ENCODE measurements around the gene OS9. TPM values are rescaled to one million over a fixed set of nuclear protein-coding genes. Genes with fewer than 3 reads are reported as not detected.

Gene OS9
- total RNA-seq, 1 donor from 2014 or later: 284 TPM

GRCh38 chr12:57762463-57762862, 68.5 kb downstream of the OS9 start:
- Mint-ChIP-seq H3K4me1 (ENCODE audit: low read depth) (peaks cover 26% of the 10 kb centered on the region), H3K4me3 (ENCODE audit: unreplicated experiment) (no peak overlapping the region), H3K27ac (ENCODE audit: unreplicated experiment) (no peak overlapping the region), H3K36me3 (ENCODE audit: low read depth) (peaks cover 11% of the 10 kb centered on the region), H3K27me3 (ENCODE audit: low read depth) (peaks cover 34% of the 10 kb centered on the region), H3K9me3 (ENCODE audit: low read depth) (no peaks in the 10 kb centered on the region)
- DNase-seq (ENCODE audit: low spot score): no peak
- no peak for TF ChIP-seq CTCF (IDR thresholded peaks at IDR 0.05)

- peaks cover 12% of the 10 kb centered on the region for H3K36me3 Mint-ChIP-seq (ENCODE audit: low read depth)
- no peak overlapping the region for H3K27ac Mint-ChIP-seq (ENCODE audit: unreplicated experiment)
- no peak for DNase-seq (ENCODE audit: low spot score)
- no peak for TF ChIP-seq CTCF (IDR thresholded peaks at IDR 0.05)
- H3K9me3 Mint-ChIP-seq (ENCODE audit: low read depth): no peaks in the 10 kb centered on the region
- H3K4me1 Mint-ChIP-seq (ENCODE audit: low read depth): peaks cover 26% of the 10 kb centered on the region
- H3K4me3 Mint-ChIP-seq (ENCODE audit: unreplicated experiment): no peak overlapping the region
- H3K27me3 Mint-ChIP-seq (ENCODE audit: low read depth): peaks cover 34% of the 10 kb centered on the region
Observed at GRCh38 chr12:57763881-57764661, 70.1 kb downstream of the OS9 start.

- no peaks in the 10 kb centered on the region for H3K9me3 Mint-ChIP-seq (ENCODE audit: low read depth)
Observed at GRCh38 chr12:57764662-57765002, 70.7 kb downstream of the OS9 start.

GRCh38 chr12:57765003-57765697, 71.2 kb downstream of the OS9 start:
- H3K9me3 Mint-ChIP-seq (ENCODE audit: low read depth): no peaks in the 10 kb centered on the region
- H3K36me3 Mint-ChIP-seq (ENCODE audit: low read depth): peaks cover 17% of the 10 kb centered on the region

More at GRCh38 chr12:57764662-57765002, 70.7 kb downstream of the OS9 start:
- no peak for DNase-seq (ENCODE audit: low spot score)
- H3K4me1 Mint-ChIP-seq (ENCODE audit: low read depth): peaks cover 26% of the 10 kb centered on the region
- peaks cover 34% of the 10 kb centered on the region for H3K27me3 Mint-ChIP-seq (ENCODE audit: low read depth)
- TF ChIP-seq CTCF (IDR thresholded peaks at IDR 0.05): no peak
- H3K36me3 Mint-ChIP-seq (ENCODE audit: low read depth): peaks cover 13% of the 10 kb centered on the region
- peak overlapping the region; percentile 71 for H3K4me3 Mint-ChIP-seq (ENCODE audit: unreplicated experiment)
- no peak overlapping the region for H3K27ac Mint-ChIP-seq (ENCODE audit: unreplicated experiment)

More at GRCh38 chr12:57765003-57765697, 71.2 kb downstream of the OS9 start:
- Mint-ChIP-seq H3K27ac (ENCODE audit: unreplicated experiment) (no peak overlapping the region), H3K4me1 (ENCODE audit: low read depth) (peaks cover 26% of the 10 kb centered on the region), H3K27me3 (ENCODE audit: low read depth) (peaks cover 34% of the 10 kb centered on the region), H3K4me3 (ENCODE audit: unreplicated experiment) (peak overlapping the region; percentile 71)
- TF ChIP-seq CTCF (IDR thresholded peaks at IDR 0.05): peak; percentile 75
- DNase-seq (ENCODE audit: low spot score): no peak
